IPS DF 6.9 (cell line): ENCODE data around the gene PDZD2.

Experiments used
- DNase-seq: peaks from one replicate; pipeline ENCODE4 v3.0.0-alpha.2; 2013; ENCODE audit warnings: low read depth, low spot score
- H3K27ac ChIP-seq: one replicate; pipeline ENCODE4 v1.5.1; 2013; ENCODE audit warnings: low read length, control low read depth
- H3K27me3 ChIP-seq: 2 replicates; pipeline ENCODE4 v1.6.1; 2013; ENCODE audit warnings: mild to moderate bottlenecking, low read length; ENCODE audit not compliant: control insufficient read depth, insufficient read depth
- H3K36me3 ChIP-seq: 2 replicates; pipeline ENCODE4 v1.6.1; 2013; ENCODE audit warnings: low read length; ENCODE audit not compliant: control insufficient read depth, insufficient read depth
- H3K4me1 ChIP-seq: 2 replicates; pipeline ENCODE4 v1.6.1; 2013; ENCODE audit warnings: low read length; ENCODE audit not compliant: control insufficient read depth, insufficient read depth
- H3K4me3 ChIP-seq: 2 replicates; pipeline ENCODE4 v1.5.1; 2013; ENCODE audit warnings: mild to moderate bottlenecking, low read length
- H3K9me3 ChIP-seq: 2 replicates; pipeline ENCODE4 v1.6.1; 2013; ENCODE audit warnings: low read length, inconsistent platforms; ENCODE audit not compliant: control insufficient read depth, insufficient read depth
- WGBS: extraction: QIAGEN DNeasy Blood & Tissue Kit; methylation state at CpG from one replicate; pipeline ENCODE4 v1.1.7; 2013; ENCODE audit warnings: mixed read lengths, missing lambda C conversion rate; ENCODE audit not compliant: insufficient read length, insufficient coverage; 5-methylcytosine and 5-hydroxymethylcytosine counted together

The PDZD2 gene

DNA sequence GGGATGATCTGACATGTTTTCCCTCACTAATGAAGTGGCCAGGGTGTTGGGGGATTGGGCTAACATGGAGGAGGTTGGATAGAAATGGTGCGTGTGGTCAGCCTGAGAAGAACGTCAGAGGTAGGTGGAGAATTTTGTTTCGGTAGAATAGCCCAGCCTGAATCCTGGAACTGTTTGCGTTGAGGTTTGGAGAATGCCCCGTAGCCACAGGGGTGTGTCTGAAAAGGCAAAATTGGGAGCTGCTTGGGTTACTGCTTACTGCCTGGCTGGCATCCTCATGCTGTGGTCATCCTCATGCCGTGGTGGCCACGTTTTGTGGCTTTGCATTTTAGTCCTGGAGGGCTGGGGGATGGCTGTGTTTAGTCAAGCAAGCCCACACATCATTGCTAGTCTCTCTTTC, 298.3 kb downstream of the PDZD2 start:
- Histone ChIP-seq H3K4me3 (no peak overlapping the region), H3K4me1 (peaks cover 1% of the 10 kb centered on the region; the same call in 1 of the 2 replicates), H3K27me3 (no peaks in the 10 kb centered on the region), H3K9me3 (no peaks in the 10 kb centered on the region), H3K27ac (no peak overlapping the region), H3K36me3 (no peaks in the 10 kb centered on the region)
- DNase-seq = no peak
- no CpG with 5 or more reads among the region's 7 CpGs for WGBS

DNA sequence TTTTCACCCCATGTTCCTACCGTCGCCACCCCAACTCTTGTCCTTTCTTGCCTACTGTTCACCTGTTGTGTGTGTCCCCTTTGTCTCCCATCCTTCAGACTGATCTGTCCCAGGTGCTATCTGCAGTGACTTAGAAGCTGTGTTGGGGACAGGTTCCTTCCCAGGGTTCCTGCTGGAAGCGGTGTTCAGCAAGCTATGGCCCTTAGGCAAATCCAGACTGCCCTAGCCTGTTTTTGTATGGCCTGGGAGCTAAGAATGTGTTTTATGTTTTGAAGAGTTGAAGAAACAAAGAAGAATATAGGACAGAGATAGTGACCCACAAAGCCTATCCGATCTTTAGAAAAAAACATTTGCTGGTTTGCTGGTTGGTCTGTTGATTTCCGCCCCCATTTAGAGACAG, 298.8 kb downstream of the PDZD2 start:
- peaks cover 1% of the 10 kb centered on the region; the same call in 1 of the 2 replicates for H3K4me1 ChIP-seq
- H3K4me3 ChIP-seq = no peak overlapping the region
- H3K36me3 ChIP-seq = no peaks in the 10 kb centered on the region
- H3K27ac ChIP-seq = no peak overlapping the region
- no peaks in the 10 kb centered on the region for H3K9me3 ChIP-seq
- DNase-seq = no peak
- no peaks in the 10 kb centered on the region; the same call in 1 of the 2 replicates for H3K27me3 ChIP-seq
- WGBS = no CpG with 5 or more reads among the region's 5 CpGs

DNA sequence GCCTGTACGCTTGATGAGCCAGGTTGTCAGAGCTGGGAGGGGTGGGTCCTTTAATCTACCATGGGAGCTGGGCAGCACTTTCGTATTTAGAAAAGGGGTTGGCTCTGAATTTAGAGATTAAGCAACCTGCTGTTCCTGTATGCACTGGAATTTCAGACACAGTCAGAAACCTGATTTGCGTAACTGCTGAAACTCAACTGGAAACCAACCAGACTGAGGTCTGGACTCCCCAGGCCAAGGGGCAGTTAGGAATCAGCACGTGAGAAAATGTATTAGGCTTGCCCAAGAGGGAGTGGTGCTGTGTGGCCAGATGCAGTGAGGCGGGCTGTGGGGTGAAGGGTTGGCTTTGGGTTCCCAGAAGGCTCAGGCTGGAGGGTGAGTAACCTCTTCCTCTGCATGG, 300.2 kb downstream of the PDZD2 start:
- DNase-seq = no peak
- Histone ChIP-seq H3K27ac (no peak overlapping the region), H3K27me3 (no peaks in the 10 kb centered on the region; the same call in 1 of the 2 replicates), H3K36me3 (no peaks in the 10 kb centered on the region), H3K9me3 (no peaks in the 10 kb centered on the region), H3K4me1 (peaks cover 1% of the 10 kb centered on the region; the same call in 1 of the 2 replicates), H3K4me3 (no peak overlapping the region)
- no CpG with 5 or more reads among the region's 5 CpGs for WGBS

DNA sequence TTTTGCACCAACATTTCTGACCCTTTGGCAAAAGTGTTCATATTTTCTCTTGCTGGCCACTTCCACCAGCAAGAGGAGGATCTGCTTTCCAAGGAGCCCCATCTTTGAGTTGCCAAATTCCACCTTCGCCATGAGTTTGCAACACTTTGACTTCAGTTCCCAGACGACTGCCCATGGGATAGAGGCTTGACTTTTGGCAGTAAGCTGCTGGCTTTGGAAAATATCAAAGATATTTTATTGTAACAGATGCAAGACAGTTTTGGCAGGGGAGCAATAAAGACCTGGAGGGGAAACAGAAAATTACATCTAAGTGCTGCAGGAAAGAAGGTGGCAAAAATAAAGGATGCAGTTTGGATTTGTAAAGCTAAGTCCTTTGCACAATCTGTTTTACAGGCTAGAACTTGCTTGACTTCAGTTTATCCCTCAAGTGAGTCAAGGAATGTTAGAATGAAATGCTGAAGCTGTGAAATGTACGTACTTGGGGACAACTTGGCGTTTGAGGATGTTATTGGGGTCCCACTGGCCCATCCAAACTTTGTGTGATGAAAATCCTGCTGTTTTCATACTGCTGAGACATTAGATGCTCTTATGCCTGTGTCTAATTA, 302.3 kb downstream of the PDZD2 start:
- H3K4me3 ChIP-seq = no peak overlapping the region
- no peak overlapping the region for H3K27ac ChIP-seq
- no CpG with 5 or more reads among the region's 4 CpGs for WGBS
- H3K36me3 ChIP-seq = no peaks in the 10 kb centered on the region
- H3K27me3 ChIP-seq = no peaks in the 10 kb centered on the region; the same call in 1 of the 2 replicates
- no peaks in the 10 kb centered on the region for H3K4me1 ChIP-seq
- no peak for DNase-seq
- no peaks in the 10 kb centered on the region for H3K9me3 ChIP-seq

DNA sequence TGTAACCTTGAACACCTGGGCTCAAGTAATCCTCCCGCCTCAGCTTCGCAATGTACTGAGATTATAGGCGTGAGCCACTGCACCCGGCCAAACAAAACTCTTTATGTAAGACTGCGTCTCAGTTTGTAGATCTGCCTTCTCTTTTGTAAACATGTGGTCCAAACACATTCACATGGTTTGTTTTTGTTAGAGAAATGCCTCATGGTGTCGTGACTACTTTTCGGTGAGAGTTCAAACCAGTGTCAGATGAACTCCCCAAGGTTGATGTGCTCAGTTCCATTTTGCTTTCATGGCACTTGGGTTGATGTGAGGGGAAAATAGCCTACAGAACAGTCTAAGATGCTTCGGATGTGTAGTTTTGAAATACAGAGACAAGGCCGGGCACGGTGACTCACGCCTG, 303.6 kb downstream of the PDZD2 start:
- no peaks in the 10 kb centered on the region for H3K9me3 ChIP-seq
- no peaks in the 10 kb centered on the region for H3K36me3 ChIP-seq
- H3K4me1 ChIP-seq = no peaks in the 10 kb centered on the region
- no peak overlapping the region for H3K27ac ChIP-seq
- no CpG with 5 or more reads among the region's 11 CpGs for WGBS
- no peak for DNase-seq
- H3K27me3 ChIP-seq = no peaks in the 10 kb centered on the region; the same call in 1 of the 2 replicates
- H3K4me3 ChIP-seq = no peak overlapping the region

DNA sequence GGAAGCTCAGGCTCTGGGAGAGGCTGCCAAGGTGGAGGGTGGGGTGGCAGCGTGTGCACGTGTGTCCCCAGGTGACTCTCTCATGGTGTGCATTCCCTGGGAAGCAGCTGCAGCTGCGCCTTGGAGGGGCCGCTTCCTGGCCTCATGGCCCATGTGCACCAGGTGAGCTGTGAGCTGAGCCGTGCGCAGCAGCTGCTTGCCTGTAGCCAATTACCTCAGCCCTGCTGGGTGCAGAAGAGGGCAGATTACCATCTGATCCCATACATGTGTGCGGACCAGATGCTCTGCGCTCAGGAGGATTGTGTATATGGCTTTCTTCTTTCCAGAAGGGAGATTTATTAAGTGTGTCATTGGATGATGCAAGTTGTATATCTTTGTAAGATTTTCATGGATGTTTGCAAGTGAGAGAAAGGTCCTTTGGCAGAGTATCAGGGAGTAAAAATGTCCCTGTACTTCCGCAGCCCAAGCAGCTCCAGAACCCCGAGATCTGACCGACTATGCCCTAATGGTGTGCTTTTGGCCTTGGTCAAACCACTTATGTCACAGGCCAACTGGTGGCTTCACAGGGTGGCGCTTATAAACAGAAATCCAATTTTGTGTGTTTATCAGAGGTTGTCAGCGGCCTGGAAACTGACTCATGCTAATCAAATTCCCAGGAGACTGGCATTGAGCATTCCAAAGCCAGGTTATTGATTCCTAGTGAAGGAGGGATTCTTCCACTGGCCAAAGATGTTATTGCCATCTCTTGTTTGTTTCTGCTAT, 305.9 kb downstream of the PDZD2 start:
- no peaks in the 10 kb centered on the region; the same call in 1 of the 2 replicates for H3K27me3 ChIP-seq
- H3K9me3 ChIP-seq = no peaks in the 10 kb centered on the region
- no peak overlapping the region for H3K27ac ChIP-seq
- no CpG with 5 or more reads among the region's 13 CpGs for WGBS
- no peaks in the 10 kb centered on the region for H3K4me1 ChIP-seq
- no peak overlapping the region for H3K4me3 ChIP-seq
- H3K36me3 ChIP-seq = no peaks in the 10 kb centered on the region
- no peak for DNase-seq

DNA sequence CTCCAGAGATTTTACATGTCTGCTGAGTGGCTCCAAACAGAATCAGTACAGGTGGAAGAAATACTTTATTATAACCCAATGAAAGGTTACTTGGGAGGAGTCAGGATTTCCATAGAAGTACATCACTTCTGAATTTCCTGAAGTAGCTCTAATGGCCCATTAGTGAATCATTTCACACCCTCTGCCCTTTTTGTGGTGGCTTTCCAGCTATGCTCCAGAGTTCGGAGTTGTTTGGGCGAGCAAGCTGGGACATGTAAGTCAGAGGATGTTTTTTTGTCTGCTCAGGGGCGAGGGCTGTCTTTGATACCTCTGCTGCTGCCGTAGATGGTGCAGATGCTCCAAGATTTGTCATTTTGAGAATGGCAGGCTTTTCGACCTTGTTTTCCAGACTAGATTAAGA, 309.1 kb downstream of the PDZD2 start:
- H3K4me1 ChIP-seq = no peaks in the 10 kb centered on the region
- no peak overlapping the region for H3K27ac ChIP-seq
- H3K36me3 ChIP-seq = no peaks in the 10 kb centered on the region
- whole genome bisulfite sequencing = no CpG with 5 or more reads among the region's 5 CpGs
- no peak overlapping the region for H3K4me3 ChIP-seq
- no peak for DNase-seq
- no peaks in the 10 kb centered on the region for H3K27me3 ChIP-seq
- no peaks in the 10 kb centered on the region for H3K9me3 ChIP-seq

DNA sequence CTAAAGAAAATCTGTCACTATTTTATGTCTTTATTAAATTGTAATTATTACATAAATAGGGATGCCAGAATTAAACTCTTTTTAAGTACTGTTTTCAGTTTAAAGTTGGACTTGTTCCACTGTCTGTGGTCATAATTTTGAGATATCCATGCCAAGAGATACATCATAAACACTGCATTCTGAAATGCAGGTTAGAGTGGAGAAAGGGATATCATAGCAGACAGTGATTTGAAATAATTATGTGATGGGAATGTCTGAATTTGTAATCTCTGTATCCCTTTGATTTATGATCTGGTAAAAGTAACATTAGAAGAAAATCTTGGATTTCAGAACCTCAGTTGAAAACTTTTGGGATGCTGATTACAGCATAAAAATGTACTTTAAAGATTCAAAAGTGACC, 313.1 kb downstream of the PDZD2 start:
- H3K27ac ChIP-seq = no peak overlapping the region
- H3K36me3 ChIP-seq = no peaks in the 10 kb centered on the region
- H3K9me3 ChIP-seq = no peaks in the 10 kb centered on the region
- no peaks in the 10 kb centered on the region for H3K27me3 ChIP-seq
- DNase-seq = no peak
- H3K4me1 ChIP-seq = no peaks in the 10 kb centered on the region
- H3K4me3 ChIP-seq = no peak overlapping the region

DNA sequence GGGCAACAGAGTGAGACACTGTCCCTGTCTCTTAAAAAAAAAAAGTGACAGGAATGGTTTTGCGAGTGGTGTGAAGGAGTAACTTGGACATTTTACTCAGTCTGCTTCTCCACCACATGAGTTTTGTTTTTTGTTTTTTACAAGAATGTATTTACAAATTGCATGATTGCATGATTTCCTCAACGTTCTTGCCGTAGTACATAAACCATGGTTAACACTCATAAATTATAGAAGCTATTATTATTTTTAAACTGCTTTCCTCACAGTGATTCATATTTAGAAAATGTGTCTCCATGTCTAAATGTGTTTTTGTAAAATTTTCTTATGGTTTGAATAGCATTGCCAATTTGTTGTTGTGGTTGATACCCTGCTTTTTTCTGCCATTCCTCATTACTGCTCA, 315.2 kb downstream of the PDZD2 start:
- Histone ChIP-seq H3K36me3 (no peaks in the 10 kb centered on the region), H3K27me3 (no peaks in the 10 kb centered on the region), H3K4me1 (no peaks in the 10 kb centered on the region), H3K4me3 (no peak overlapping the region), H3K9me3 (no peaks in the 10 kb centered on the region), H3K27ac (no peak overlapping the region)
- DNase-seq = no peak
- WGBS = no CpG with 5 or more reads among the region's 3 CpGs

DNA sequence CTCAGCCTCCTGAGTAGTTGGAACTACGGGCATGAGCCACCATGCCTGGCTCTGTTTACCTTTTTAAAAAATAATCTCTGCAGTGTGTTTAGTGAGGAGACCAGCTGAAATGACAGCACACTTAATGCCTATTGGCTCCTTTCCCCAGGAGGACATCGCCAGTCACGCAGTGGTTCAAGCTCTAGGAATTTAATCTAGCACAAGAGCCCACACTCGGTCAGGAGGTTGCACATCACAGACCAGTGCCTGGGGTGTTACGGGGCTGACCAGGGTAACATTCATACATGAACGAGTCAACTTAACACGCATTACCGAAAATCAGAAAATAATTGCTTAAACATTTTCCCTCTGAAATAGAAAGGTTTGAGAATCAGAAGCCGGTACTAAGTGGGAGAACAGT, 318.2 kb downstream of the PDZD2 start:
- Histone ChIP-seq H3K4me1 (no peaks in the 10 kb centered on the region), H3K9me3 (no peaks in the 10 kb centered on the region), H3K36me3 (no peaks in the 10 kb centered on the region), H3K27me3 (no peaks in the 10 kb centered on the region), H3K27ac (no peak overlapping the region), H3K4me3 (no peak overlapping the region)
- no peak for DNase-seq
- WGBS = no CpG with 5 or more reads among the region's 9 CpGs

DNA sequence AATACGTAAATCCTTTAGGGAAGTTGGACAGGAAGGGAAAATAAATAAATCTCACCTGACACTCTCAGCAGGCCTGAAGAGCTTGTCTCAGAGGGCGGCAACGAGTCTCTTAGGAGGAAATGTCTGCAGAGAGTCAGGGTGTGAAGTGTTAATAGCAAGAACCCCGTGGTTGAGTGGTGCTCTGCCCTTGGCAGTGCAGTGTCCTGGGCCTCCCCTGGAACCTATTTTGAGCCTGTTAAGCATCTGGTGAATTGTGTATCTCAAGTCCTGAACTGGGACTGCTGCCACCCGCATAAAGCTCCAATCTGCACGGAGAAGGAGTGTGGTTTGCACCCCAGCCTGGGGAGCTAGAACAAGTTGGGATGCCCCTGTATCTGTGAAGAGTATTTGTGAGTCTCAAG, 323.4 kb downstream of the PDZD2 start:
- Histone ChIP-seq H3K36me3 (0 out of 2 replicates have a peak, but pooled peaks cover 2% of the 10 kb centered on the region), H3K27ac (no peak overlapping the region), H3K9me3 (no peaks in the 10 kb centered on the region), H3K4me3 (no peak overlapping the region), H3K27me3 (no peaks in the 10 kb centered on the region), H3K4me1 (peaks cover 2% of the 10 kb centered on the region; the same call in 1 of the 2 replicates)
- no peak for DNase-seq
- WGBS = no CpG with 5 or more reads among the region's 6 CpGs
